Head of caudate nucleus (tissue), 42 donors: ENCODE results near the gene OR4D2.

Experiments used
- DNase-seq, 42 donors: peaks; one replicate each; pipeline versions ENCODE4 v3.0.0 to v3.0.0-alpha.2; 2020 to 2021; ENCODE audit warnings: mixed read lengths in 7 of 42
- intact Hi-C: fragments of 100-400 bp; cut with DNase I; formaldehyde crosslinking; loops from one replicate; pipeline ENCODE4 v1.15.0; 2022

OR4D2 gene

GRCh38 chr17:58200024-58200633 lies 33.3 kb downstream of the OR4D2 start:
- intact Hi-C loops, result no loop called here
- DNase-seq, result peak in 41 of 42 donors; percentile 11 to 74 (median 48)

- intact Hi-C loops, result no loop called here
Observed at GRCh38 chr17:58202859-58203258, 36.1 kb downstream of the OR4D2 start.

GRCh38 chr17:58204796-58205195 lies 38.0 kb downstream of the OR4D2 start:
- intact Hi-C loops, result no loop called here
- no peak for DNase-seq

More at GRCh38 chr17:58202859-58203258, 36.1 kb downstream of the OR4D2 start:
- no peak for DNase-seq

GRCh38 chr17:58205936-58206335 lies 39.2 kb downstream of the OR4D2 start:
- DNase-seq, result no peak
- intact Hi-C loops, result no loop called here

GRCh38 chr17:58207451-58207850 lies 40.7 kb downstream of the OR4D2 start:
- DNase-seq, result no peak
- intact Hi-C loops, result no loop called here

GRCh38 chr17:58208344-58208743 lies 41.6 kb downstream of the OR4D2 start:
- intact Hi-C loops, result no loop called here
- DNase-seq, result no peak

- DNase-seq, result no peak
- intact Hi-C loops, result no loop called here
Observed at GRCh38 chr17:58210922-58211321, 44.1 kb downstream of the OR4D2 start.

- DNase-seq, result no peak
- intact Hi-C loops, result no loop called here
Observed at GRCh38 chr17:58215685-58216084, 48.9 kb downstream of the OR4D2 start.

- intact Hi-C loops, result no loop called here
- DNase-seq, result no peak
Observed at GRCh38 chr17:58217766-58218165, 51.0 kb downstream of the OR4D2 start.

GRCh38 chr17:58219007-58219788 lies 52.4 kb downstream of the OR4D2 start, which contains the start of gene MKS1:
TSS of gene MKS1 (minus strand) at chr17:58219255. CDS start at chr17:58219230, 25 bp downstream.
- intact Hi-C loops, result no loop called here
- DNase-seq, result peak; percentile 91 to 98 (median 96)

- intact Hi-C loops, result no loop called here
- peak in 4 of 42 donors; percentile 6 to 38 (median 14) for DNase-seq
Observed at GRCh38 chr17:58219789-58220183, 53.0 kb downstream of the OR4D2 start.
